SHP77 treated with DMSO at 0.1 percent for 48 hours (cell line): ENCODE data around the gene CDH4.
"Not testable (repeated sequence)": the region's sequence is repeated elsewhere in the genome, so short reads cannot be mapped to it uniquely, and the experiment has no call there.

Experiments
- DNase-seq: peaks from one replicate; lab custom pipeline; 2025; lab: John Stamatoyannopoulos, UW

Gene CDH4

DNA sequence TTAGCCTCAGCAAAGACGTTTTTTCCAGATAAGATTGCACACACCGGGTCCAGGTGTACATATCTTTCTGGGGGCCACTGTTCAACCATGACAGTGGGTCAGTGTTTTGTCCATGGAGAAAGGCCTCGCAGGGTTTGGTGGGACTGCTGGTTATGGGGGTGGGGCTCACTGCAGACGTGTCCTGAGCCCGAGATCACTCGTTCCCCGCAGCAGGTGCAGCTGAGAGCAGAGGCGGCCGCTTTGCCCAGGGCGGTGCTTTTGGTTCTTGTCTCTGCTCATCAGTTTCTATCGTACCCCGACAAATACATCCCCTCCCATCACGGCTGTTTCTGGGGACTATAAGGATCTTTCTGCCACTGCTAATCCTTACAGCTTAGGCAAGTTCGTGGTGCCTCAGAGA lies 166.9 kb downstream of the CDH4 start:
- DNase-seq = no peak

DNA sequence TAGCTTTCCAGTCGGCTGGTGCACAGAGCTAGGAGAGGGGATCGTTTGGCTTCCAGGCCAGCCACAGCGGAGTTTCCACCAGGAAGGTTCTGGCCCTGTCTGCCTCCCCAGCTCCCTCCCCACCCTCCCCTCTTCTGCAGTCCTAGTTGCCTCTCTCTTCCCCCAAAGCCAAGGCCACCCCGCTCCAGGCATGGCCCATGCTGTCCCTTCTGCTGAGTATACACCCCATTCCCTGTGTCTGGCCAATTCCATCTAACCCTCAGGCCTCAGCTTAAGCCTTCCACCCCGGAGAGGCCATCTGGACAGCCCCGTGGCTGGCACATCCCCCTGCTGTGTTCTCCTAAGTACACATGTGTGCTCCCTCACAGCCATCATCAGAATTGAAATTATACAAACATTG lies 167.4 kb downstream of the CDH4 start:
- DNase-seq = no peak

DNA sequence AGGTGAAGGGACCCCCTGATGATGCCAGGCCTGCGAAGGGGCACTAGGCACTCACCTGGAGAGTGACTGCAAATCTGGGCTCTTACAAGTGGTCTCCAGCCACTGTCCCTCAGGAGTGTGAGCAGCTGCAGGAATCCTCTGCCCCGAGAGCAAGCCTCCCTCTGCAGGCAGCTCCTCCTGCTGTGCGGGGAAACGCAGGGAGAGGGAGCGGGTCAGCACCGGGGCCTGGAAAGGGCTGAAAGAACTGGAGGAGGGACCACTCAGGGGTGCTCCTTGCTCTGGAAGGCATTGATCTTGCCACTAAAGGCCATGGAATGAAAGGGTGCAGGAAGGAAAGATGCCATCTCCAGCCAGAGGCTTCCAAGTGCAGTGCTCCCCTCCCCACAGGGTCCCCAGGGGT lies 168.0 kb downstream of the CDH4 start:
- no peak for DNase-seq

DNA sequence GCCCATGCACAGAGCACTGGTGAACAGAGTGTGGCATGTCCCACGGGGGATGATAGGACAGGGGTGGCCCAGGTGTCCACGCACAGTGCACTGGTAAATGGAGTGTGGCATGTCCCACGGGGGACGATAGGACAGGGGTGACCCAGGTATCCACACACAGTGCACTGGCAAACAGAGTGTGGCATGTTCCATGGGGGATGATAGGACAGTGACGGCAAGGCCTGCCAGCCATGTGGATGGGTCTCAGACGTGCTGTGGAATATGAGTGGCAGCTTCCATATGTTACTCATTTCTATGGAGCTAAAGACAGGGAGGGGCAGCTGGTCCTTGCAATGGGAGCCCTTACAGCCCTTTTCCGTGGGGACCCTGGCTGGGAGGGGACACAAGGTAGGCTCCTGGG lies 168.7 kb downstream of the CDH4 start:
- no peak for DNase-seq

DNA sequence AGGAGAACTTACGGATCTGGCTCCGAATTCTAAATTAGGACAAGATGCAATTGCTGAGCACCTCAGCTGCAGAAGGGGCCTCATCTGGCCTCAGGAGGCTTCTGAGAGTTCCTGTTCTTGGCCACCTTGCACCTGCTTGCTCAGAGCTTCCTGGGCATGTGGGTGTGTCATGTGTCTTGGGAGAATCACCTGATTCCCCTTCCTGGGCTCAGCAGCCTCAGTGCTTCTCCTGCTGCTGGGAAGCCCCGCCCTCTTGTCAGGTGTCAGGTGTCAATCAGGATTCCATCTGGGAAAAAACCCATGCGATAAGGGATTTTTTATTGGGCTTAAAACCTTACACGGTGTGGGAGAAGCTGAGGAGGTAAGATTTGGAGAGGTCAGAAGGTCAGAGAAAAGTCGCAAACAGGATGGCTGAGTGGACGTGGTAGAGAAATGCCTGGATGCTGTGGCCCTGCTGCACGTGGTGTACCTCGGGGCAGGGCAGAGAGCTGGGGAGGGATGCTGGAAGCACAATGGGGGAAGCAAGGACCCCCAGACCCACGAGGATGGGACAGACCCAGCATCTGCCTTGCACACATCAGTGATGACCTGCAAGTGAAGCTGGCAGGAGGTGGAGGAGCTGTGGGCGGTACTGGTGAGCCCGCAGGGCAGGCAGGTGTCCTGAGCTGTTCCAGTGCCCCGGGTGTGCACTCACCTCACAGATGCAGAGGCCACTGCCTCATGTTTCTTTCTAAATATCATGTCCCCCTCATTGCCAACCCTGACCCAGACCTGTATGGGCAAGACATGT lies 170.8 kb downstream of the CDH4 start:
- no peak for DNase-seq

DNA sequence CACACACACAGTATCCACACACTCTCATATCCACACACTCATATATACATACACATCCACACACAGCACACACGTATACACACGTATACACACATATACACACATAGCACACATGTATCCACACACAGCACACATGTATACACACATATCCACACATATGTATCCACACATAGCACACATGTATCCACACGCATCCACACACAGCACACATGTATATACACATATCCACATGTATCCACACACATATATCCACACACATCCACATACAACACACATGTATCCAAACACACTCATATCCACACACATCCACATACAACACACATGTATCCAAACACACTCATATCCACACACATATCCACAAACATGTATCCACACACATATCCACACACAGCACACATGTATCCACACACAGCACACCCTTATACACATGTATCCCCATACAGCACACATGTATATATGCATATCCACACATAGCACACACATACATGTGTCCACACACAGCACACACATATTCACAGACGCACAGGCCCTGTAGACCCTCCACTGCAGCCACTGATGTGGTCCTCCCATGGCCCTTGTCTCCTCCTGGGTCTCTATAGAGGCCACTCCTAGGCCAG lies 172.1 kb downstream of the CDH4 start:
- no peak for DNase-seq

DNA sequence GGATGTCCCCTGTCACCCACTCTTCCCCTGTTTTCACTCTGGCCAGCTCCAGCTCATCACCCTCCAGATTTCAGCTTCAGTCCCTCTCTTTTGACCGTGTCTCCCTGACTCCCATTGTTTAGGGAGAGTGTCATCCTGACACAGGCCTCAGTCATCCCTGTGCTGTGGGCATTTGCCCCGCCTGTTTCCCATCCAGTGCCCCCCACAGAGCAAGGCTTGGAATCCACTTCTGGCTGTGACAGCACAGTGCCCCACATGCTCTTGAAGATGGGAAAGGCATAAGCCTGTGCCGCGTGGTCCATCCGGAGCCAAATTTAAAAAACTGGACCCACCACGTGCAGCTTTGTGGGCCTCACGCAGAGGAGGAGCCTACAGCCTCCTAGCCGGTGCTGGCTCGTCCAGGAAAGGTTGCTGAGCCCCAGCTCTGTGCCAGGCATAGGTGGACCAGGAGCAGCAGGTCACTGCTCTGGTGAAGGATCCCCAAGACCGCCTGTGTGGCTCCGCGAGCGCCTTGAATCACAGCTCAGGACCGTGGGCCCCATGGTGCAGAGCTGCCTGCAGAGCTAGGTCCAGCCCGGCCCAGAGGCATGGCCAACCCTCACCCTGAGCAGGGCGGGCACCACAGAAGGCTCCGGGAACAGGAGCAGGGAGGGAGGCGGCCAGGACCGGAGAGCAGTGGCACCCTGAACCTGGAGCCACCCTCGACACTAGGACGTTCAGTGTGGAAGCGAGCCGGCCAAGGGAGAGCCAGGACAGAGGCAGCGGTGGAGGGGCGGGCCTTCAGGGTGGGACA lies 172.8 kb downstream of the CDH4 start:
- DNase-seq = no peak

DNA sequence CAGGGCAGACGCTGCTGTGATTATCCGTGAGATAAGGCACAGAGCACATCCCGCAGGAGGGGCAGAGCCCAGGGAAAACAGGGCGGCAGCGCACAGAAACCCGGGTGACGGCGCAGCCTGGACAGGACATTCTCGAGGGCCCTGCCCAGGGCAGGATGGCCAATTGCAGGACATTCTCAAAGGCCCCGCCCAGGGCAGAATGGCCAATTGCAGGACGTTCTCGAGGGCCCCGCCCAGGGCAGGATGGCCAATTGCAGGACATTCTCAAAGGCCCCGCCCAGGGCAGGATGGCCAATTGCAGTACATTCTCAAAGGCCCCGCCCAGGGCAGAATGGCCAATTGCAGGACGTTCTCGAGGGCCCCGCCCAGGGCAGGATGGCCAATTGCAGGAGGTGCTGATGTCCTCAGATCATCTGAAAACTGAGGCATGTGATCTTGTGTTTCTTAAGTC lies 173.5 kb downstream of the CDH4 start:
- not testable (repeated sequence) for DNase-seq

DNA sequence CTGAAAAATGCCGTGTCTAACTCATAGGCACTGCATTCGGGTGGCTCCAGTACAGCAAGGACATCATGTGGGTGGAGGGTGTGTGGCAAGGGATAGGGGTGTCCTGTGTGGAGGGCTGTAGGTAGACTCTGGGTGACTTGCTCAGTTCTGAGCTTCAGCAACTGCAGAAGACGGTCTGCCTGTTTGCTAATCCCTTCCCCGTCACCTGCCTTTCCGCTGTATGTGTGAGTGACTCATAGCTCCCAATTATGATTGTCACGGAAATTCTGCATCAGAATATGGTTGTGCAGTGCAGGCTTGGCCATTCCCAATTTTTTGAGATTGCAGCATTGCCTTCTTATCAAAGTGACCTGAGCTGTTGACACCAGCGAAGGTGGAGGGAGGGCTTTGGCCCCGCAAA lies 174.3 kb downstream of the CDH4 start:
- DNase-seq = no peak

DNA sequence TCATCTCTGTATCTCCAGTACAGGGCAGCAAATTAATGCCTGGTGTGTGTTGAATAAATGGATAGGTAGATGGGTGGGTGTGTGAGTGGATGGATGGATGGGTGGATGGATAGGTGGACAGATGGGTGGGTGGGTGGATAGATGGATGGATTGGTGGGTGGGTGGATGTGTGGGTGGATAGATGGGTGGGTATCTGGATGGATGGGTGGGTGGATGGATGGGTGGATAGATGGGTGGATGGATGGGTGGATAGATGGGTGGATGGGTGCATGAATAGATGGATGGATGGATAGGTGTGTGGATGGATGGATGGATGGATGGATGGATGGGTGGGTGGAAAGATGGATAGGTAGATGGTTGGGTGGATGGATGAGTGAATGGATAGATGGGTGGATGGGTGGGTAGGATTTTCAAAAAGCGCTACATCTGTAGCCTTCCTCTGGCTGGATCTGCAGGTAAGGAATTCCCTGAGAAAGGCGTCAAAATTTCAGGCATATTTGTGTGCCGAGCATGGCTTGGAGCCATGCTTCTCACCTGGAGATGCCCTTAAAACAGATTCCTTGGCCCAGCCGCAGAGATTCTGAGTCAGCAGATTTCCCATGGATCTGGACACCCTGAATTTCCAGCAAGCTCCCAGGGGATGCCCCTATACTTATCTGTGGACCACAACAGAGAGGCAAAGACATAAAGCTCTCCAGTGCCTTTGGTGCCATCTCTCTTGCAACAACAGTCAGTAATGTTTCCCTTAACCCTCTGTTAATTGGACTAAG lies 177.6 kb downstream of the CDH4 start:
- DNase-seq = no peak

DNA sequence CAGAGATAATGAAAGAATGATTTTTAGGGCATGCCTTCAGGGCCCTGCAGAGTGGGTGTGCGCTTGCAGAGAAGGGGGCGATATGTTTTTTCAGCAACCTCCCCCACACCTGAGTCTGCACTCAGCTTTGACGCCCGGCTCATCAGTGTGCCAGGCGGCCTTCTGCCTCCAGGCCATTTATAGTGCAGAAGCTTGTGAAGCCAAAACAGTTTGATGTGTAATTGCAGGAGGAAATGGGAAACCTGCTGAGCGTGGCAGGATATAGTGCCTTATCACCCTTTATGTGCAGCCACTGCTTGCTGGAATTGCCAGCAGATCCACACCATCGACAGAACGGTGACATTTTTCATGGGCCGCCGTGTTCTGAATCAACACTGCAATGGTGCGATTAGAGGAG lies 178.2 kb downstream of the CDH4 start:
- no peak for DNase-seq

DNA sequence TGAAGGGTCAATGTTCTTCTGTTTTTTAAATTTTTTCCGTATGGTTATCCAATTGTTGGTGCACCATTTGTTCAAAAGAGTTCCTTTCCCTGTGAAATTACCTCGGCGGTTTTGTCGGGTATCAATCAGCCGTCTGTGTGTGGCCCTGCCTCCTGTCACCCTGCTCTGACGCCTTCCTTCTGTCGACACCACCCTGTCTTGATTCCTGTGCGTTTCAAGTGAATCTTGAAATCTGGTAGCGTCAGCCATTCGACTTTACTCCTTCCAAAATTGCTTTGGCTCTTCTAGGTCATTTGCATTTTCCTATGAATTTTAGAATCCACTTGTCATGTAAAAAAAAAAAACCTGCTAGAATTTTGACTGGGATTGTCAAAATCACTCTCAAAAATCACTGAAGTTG lies 181.1 kb downstream of the CDH4 start:
- DNase-seq = no peak

DNA sequence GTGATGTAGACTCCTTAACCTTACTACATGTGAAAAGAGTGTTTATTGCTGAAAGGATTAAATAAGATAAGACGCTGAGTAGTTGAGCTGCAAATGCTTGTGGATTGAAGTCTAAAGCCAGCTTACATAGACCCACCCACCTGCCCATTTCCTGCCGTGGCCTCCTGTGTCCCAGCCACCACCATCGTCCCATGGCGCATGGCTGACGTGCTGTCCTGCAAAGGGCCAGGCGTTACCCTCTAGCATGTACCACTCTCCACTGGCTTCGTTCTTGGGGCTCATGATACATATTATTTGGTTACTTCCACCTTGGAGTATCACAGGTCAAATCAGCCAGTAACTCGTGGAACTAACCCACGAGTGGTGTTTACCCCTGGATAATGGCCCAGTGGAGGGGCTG lies 181.8 kb downstream of the CDH4 start:
- DNase-seq = no peak

DNA sequence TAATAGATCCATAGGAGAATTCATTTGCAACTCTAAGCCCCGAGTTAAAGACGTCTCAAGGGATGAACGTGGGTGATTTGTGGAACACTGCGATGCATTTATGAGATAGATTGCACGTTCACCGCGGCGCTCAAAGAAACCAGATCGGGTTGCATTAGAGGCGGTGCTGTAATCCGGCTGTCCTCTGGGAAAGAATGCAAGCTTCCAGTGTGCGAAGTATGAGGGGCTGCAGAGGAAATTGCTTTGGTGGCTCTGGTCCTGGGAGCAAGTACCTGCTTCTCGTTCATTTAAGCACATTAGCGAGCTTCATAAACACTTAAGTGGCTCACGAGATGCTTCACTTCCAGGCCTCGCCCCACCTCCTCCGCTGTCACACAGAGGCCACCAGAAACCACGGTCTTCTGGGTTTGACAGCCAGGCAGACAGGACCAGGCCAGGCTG lies 182.3 kb downstream of the CDH4 start:
- DNase-seq = no peak

DNA sequence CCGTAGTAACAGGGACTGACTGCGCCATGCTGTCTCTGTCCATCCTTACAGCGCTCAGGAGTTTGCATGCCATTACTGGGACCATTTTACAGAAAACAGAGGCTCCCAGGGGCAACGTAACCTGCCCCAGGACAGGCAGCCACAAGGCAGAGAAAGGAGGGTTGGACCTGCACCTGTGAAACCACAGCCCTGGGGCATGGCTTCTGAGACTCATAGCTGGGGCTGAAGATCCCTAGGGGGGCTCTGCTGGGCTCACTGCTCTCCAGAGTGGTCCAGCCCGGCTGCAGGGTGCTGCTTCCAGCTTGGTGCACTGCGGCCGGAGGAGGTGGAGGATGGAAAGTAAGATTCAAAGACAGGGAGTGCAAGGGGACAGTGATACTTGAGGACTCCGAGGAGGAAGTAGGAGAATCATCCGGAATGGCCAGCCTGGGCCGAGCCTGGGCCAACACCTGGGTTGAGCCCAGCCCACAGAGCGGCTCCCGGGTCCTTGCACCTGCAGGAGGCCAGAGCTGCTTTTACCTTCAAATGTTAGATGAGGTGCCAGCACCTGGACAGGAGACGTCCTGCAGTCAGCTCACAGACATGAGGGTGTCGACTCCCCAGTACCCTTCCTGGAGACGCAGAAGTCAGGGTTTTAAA lies 183.2 kb downstream of the CDH4 start:
- DNase-seq = no peak

DNA sequence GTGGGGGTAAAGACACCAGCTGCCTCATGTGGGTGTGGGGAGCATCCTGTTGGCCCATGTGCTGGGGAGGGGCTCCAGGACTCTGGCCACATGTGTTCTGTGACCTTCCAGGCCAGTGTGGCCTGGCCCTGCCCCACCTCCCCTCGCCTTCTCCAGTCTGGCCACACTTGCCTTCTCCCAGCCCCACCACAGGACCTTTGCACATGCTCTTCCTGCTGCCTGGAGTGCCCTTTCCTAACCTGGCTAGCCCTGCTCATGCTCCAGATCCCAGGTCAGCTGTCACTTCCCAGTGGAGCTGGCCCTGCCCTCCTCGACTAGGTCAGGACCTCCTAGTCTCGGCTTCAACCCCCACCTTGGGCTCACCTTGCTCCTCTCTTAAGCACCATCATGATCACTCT lies 183.8 kb downstream of the CDH4 start:
- no peak for DNase-seq

DNA sequence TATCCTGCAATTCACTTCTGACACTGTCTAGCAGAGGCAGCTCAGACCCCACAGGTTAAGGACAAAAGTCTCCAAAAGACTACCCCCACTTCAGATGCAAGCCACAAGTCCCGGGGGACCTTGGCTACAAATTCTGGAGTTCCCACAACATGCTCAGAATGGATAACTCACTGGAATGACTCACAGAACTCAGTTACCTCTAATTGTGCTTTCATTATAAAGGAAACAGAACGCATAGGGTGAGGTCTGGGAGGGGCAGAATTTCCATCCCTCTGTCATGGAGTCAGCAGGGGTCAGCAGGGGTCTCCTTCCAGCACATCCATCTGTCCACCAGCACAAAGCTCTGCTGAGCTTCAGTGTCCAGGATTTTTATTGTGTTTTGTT lies 184.2 kb downstream of the CDH4 start:
- DNase-seq = no peak

DNA sequence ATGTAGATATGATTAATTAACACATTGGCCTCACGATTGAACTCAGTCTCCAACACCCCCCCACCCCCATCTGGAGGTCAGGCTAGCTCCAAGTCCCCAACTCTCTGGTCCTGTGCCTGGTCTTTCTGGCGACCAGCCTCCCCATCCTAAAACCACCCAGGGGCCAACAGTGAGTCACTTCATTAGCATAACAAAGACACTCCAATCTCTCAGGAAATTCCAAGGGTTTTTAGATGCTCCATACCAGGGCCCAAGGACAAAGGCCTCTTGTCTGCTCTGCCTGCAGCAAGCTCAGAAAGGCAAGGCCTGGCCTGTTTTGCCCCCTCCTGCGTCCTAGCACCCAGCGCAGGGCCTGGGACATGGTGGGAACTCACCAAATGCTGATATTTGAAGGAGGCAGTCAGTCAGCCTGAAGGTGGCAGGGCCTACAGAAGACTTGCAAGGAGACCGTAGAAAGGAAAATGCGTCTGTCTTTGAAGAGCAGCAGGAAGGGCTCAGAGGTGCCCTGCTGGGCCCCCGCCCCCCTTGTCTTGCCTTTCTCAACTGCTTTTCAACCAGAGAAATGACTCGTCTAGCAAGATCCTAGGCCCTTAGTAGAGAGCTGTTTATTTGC lies 184.7 kb downstream of the CDH4 start:
- no peak for DNase-seq

DNA sequence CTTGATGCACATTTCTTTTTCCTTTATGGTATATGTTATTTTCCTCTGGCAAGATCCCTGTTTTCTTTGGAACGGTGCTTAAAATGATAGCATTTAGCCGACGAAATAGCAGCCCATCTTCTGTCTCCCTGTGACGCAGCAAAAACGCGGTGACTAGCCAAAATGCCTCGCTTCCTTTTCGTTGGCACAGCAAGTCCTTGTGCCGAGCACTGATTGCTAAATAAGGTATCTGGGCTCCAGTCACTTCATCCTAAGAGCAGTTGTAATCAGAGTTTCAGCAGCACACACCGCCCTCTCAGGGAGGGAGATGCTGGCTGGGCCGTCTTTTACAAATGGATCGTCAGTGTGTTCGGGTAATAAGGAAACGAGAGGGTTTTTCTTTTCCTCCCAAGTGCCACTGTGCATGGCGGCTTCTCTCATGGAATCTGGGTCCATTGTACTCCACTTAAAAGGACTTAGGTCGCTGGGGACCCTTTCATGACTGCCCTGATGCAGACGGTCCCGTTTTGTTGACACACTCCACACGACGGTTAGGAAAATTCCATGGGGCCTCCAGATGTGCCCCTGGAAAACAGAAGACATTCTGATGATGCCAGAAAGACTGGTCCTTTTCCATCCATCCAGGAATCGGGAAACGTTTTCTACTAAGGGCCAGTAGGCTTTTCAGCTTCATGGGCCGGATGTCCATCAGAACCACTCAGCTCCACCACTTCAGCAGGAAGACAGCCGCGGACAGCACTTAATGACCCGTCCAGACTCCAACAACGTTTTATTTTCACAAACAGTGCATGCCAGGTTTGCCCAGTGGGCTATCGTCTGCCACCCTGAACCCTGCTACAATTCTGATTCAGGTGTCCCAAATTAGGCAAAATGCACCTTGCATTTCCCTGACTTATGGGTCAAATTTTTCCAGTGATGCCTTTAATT lies 185.5 kb downstream of the CDH4 start:
- DNase-seq = no peak

DNA sequence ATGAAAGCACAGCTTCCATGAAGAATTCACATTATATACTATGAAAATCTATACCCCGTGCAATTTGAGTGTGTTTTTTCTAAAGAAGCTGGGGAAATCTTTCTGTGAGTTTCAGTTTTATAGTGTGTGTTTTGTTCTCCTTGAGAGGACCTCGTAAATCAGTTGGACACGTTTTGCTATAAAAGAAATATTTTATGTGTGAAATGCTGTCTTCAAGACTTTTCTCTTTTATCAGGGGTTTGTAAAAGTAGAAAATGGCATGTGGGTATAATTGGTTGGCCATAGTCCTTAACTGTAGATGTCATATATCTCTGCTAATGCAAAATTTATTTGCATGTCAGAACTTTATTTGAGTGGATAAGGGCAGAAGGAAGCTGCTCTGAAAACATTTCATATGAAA lies 186.2 kb downstream of the CDH4 start:
- no peak for DNase-seq
